Measurements from ENCODE around the gene EEF1AKMT1. TPM values are rescaled to one million over a fixed set of nuclear protein-coding genes. Genes with fewer than 3 reads are reported as not detected.

EEF1AKMT1 gene
- total RNA-seq, 1 experiment from 2014 or later: 9.2 TPM

- H3K9me3 ChIP-seq (ENCODE audit: low read depth, low read length, poor library complexity, severe bottlenecking): no peaks in the 10 kb centered on the region
- BruUV-seq (replicated peaks): no TSS peak
- H3K27me3 ChIP-seq (replicated peaks; ENCODE audit: insufficient read depth, low read depth, low read length, poor library complexity): no peaks in the 10 kb centered on the region
- intact Hi-C loops (cut with micrococcal nuclease; ENCODE audit: unreplicated experiment): loop anchor here (2.0 to 5.0 kb wide), 2 partner anchors 213 to 766 kb away; no protein-coding TSS in a partner anchor
- no peak for TF ChIP-seq EZH2 (IDR thresholded peaks at IDR 0.05; ENCODE audit: borderline replicate concordance, low read depth, low read length, poor library complexity, severe bottlenecking)
- TF ChIP-seq CTCF (conservative IDR thresholded peaks at IDR 0.05; ENCODE audit: low read depth, low read length): no peak
- H3K36me3 ChIP-seq (ENCODE audit: insufficient read depth, low read length, poor library complexity, severe bottlenecking): no peaks in the 10 kb centered on the region
- POLR2A ChIA-PET (ENCODE audit: low non-redundant PET): no interaction called here
- CTCF ChIA-PET: no interaction called here
- DNase-seq (ENCODE audit: low spot score): peak; percentile 40
- H3K4me1 ChIP-seq (ENCODE audit: insufficient read depth, low read length, poor library complexity, severe bottlenecking): peaks cover 15% of the 10 kb centered on the region
- H3K27ac ChIP-seq (ENCODE audit: low read depth, low read length, poor library complexity, severe bottlenecking): no peak overlapping the region
- H3K4me3 ChIP-seq (ENCODE audit: low read depth, low read length, poor library complexity, severe bottlenecking): no peak overlapping the region
These were observed 62.3 kb downstream of the EEF1AKMT1 start for GRCh38 chr13:20711301-20712044.

DNA sequence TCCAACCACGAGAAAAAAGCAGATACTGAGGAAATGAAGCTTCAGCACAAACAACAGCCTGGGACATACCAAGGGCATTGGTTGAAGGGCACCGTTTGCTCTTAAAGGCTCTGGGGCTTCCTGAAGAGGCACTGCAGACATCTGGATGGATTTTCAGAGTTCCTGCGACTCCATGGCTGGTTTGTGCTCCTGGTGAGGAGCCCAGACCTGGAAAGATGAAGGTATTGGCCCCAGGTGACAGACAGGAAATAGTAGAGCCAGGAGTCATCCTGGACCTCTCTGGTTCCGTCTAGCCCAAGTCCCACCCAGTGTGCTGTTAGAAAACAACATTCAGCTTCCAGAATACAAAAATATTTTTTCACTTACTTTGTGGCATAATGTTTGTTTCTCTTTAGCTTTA lies 64.0 kb downstream of the EEF1AKMT1 start:
- no peak for DNase-seq (ENCODE audit: low spot score)
- peaks cover 15% of the 10 kb centered on the region for H3K4me1 ChIP-seq (ENCODE audit: insufficient read depth, low read length, poor library complexity, severe bottlenecking)
- H3K27me3 ChIP-seq (replicated peaks; ENCODE audit: insufficient read depth, low read depth, low read length, poor library complexity): no peaks in the 10 kb centered on the region
- intact Hi-C loops (cut with micrococcal nuclease; ENCODE audit: unreplicated experiment): loop anchor here (5.0 kb wide), 2 partner anchors 182 to 768 kb away; partner anchors contain the start of gene CRYL1
- no peak for TF ChIP-seq EZH2 (IDR thresholded peaks at IDR 0.05; ENCODE audit: borderline replicate concordance, low read depth, low read length, poor library complexity, severe bottlenecking)
- TF ChIP-seq CTCF (conservative IDR thresholded peaks at IDR 0.05; ENCODE audit: low read depth, low read length): no peak
- ChIA-PET CTCF (interaction anchor here (0.7 kb wide), 1 partner anchor 139 kb away, joined by 7 read pairs; no protein-coding TSS in a partner anchor), POLR2A (ENCODE audit: low non-redundant PET) (no interaction called here)
- no TSS peak for BruUV-seq (replicated peaks)
- no peaks in the 10 kb centered on the region for H3K36me3 ChIP-seq (ENCODE audit: insufficient read depth, low read length, poor library complexity, severe bottlenecking)
- no peak overlapping the region for H3K27ac ChIP-seq (ENCODE audit: low read depth, low read length, poor library complexity, severe bottlenecking)
- H3K4me3 ChIP-seq (ENCODE audit: low read depth, low read length, poor library complexity, severe bottlenecking): no peak overlapping the region
- H3K9me3 ChIP-seq (ENCODE audit: low read depth, low read length, poor library complexity, severe bottlenecking): no peaks in the 10 kb centered on the region

- DNase-seq (ENCODE audit: low spot score): no peak
- H3K27me3 ChIP-seq (replicated peaks; ENCODE audit: insufficient read depth, low read depth, low read length, poor library complexity): no peaks in the 10 kb centered on the region
- no peaks in the 10 kb centered on the region for H3K9me3 ChIP-seq (ENCODE audit: low read depth, low read length, poor library complexity, severe bottlenecking)
- H3K36me3 ChIP-seq (ENCODE audit: insufficient read depth, low read length, poor library complexity, severe bottlenecking): no peaks in the 10 kb centered on the region
- H3K4me1 ChIP-seq (ENCODE audit: insufficient read depth, low read length, poor library complexity, severe bottlenecking): peaks cover 15% of the 10 kb centered on the region
- no peak overlapping the region for H3K4me3 ChIP-seq (ENCODE audit: low read depth, low read length, poor library complexity, severe bottlenecking)
- intact Hi-C loops (cut with micrococcal nuclease; ENCODE audit: unreplicated experiment): loop anchor here (5.0 kb wide), 1 partner anchor 182 kb away; the partner anchor contains the start of gene CRYL1
- no TSS peak for BruUV-seq (replicated peaks)
- ChIA-PET POLR2A (ENCODE audit: low non-redundant PET) (no interaction called here), CTCF (no interaction called here)
- TF ChIP-seq CTCF (conservative IDR thresholded peaks at IDR 0.05; ENCODE audit: low read depth, low read length) (no peak), EZH2 (IDR thresholded peaks at IDR 0.05; ENCODE audit: borderline replicate concordance, low read depth, low read length, poor library complexity, severe bottlenecking) (no peak)
- H3K27ac ChIP-seq (ENCODE audit: low read depth, low read length, poor library complexity, severe bottlenecking): no peak overlapping the region
These were observed 64.4 kb downstream of the EEF1AKMT1 start for GRCh38 chr13:20709369-20709768.

Data from A673 (cell line).